GM12801 (cell line): ENCODE results near the gene SNCB.

Experiments used
- CTCF ChIP-seq: IDR thresholded peaks from one replicate; pipeline ENCODE4 v1.5.1; 2011; ENCODE audit warnings: control low read depth; ENCODE audit not compliant: insufficient read length; ENCODE audit errors: extremely low read depth

The SNCB gene

DNA sequence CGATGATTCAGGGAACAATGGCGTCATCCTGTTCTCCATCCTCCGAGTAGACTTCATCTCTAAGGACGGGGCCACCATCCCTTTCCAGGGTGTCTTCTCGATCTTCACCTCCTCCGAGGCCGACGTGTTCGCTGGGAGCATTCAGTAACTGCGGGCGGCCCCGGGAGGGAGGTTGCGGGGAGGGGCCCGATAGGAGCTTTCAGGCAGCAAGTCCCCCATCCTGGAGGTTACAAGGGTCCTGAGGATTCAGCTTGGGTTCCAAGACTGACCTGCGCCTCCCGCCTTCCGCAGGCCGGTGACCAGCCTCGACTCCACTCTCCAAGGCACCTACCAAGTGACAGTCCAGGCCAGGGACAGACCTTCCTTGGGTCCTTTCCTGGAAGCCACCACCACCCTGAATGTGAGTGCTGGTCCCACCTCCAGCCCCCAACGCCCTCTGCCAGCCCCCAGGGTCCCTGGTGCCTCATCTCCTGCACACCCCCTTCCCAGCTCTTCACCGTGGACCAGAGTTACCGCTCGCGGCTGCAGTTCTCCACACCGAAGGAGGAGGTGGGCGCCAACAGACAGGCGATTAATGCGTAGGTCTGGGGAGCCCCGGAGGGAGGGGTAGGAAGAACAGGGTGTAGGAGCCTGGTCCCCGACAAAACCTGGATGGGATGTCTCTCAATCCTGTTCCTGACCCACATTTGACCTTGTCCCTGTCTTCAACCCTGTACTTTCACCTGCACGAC is 41.1 kb downstream of the SNCB start:
- no peak for TF ChIP-seq CTCF

DNA sequence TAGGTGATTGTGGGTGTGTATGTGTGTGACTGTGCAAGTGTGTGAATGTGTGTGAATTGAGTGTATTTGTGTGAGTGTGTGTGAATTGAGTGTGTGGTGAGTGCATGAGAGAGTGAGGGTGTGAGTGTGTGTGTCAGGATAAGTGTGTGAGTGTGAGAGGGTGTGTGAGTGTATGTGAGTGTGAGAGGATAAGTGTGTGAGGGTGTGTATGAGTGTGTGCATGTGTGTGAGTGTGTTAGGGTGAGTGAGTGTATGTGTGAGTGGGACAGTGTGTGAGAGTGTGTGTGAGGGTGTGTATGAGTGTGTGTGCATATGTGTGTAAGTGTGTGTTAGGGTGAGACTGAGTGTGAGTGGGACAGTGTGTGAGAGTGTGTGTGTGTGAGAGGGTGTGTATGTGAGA is 42.0 kb downstream of the SNCB start:
- TF ChIP-seq CTCF: no peak

DNA sequence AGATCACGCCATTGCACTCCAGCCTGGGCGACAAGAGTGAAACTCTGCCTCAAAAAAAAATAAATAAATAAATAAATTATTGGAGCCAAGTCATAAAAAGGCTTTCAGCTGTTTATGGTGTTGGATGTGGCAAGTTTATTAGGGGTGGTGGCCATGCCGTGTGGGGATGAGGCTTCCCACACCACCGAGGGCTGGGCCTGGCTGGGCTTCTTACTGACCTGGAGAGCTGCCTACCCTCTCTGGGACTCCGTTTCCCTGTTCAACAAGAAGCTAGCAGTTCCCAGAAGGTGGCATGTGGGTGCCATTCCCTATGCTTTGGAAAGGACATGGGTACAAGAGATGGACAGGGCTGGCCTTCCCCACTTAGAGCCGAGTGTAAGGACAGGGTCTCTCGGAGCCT is 42.9 kb downstream of the SNCB start:
- TF ChIP-seq CTCF: no peak

DNA sequence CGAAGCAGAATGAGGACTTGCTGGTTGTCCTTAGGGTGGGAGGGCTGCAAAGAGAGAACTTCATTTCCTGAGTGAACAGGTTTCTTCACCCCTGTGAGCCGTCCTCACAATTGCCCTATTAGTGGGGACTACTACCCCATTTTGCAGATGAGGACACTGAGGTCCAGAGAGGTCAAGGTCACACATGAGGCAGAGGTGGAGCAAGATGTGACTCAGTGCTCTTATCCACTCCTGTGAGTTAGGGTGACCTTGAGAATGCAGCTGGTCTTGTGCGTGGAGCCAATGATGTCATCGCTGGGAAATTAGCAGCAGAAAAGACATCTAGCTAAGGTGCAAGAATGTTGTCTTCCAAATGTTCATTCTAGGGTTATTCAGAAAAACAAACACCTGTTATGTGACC is 47.3 kb downstream of the SNCB start:
- TF ChIP-seq CTCF: no peak

- no peak for TF ChIP-seq CTCF
Measured at GRCh38 chr5:176581361-176581760, 49.0 kb downstream of the SNCB start.

DNA sequence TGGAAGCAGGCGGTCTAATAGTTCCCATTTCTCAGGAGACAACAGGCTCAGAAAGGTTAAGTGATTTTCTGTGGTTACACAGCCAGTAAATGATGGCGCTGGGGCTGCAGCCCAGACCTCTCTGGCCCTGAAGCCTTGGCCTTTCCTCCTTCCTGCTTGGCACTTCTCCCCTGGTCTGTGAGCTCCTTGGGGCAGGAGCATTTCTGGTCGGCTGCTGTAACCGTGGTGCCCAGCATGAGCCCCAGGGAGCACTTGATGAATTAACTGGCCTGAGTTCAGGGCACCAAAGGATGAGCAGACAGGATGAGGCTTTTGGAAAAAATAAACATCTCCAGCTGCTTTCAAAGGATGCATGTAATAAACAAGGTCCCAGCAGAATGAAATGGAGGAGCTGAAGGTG is 51.0 kb downstream of the SNCB start:
- TF ChIP-seq CTCF: no peak

GRCh38 chr5:176578391-176578808 is 51.9 kb downstream of the SNCB start:
- TF ChIP-seq CTCF: no peak
